Measurements from ENCODE around the gene ACADVL.
A peak's percentile ranks its signal among the peaks of the same experiment; 100 is the strongest.

The ACADVL gene

DNA sequence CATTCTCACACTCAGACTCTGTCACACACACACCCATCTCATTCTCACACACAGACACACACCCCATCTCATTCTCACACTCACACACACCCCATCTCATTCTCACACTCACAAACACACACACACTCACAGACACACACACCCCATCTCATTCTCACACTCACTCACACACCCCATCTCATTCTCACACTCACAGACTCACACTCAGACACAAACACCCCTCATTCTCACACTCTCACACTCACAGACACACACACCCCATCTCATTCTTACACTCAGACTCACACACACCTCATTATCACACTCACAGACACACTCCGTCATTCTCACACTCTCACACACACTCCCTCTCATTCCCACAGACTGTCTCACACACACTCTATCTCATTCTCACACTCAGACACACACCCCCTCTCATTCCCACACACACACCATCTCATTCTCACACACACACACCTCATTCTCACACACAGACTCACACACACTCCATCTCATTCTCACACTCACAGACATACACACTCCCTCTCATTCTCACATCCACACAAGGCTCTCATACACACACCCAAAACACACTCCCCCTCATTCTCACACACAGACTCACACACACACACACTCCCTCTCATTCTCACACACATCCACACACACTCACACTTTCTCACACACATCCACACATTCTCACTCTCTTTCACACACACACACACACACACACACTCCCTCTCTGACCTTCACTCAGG is 43.5 kb upstream of the ACADVL start:
- Histone ChIP-seq H3K9ac (ENCODE audit: low read length) (peak overlapping the region; percentile 19), H3K18ac (ENCODE audit: low read length) (no peak overlapping the region), H2BK15ac (replicated peaks; ENCODE audit: low read depth) (no peak overlapping the region), H3K4me3 (ENCODE audit: low read length) (no peak overlapping the region), H3K23ac (ENCODE audit: low read length) (no peak overlapping the region), H4K5ac (ENCODE audit: low read length) (no peak overlapping the region), H3K4me1 (ENCODE audit: control insufficient read depth, low read depth, low read length) (no peaks in the 10 kb centered on the region), H2AK5ac (ENCODE audit: low read length) (no peak overlapping the region), H2BK120ac (ENCODE audit: low read depth, low read length) (no peak overlapping the region), H3K79me2 (ENCODE audit: control insufficient read depth, insufficient read depth, low read length) (no peaks in the 10 kb centered on the region), H2BK5ac (ENCODE audit: low read length) (no peak overlapping the region), H3K79me1 (ENCODE audit: low read length) (no peaks in the 10 kb centered on the region), H3K27me3 (ENCODE audit: insufficient read depth, low read length, poor library complexity) (no peaks in the 10 kb centered on the region), H3K36me3 (ENCODE audit: control insufficient read depth, insufficient read depth, low read length) (no peaks in the 10 kb centered on the region), H4K8ac (ENCODE audit: low read depth, low read length) (no peak overlapping the region), H3K4me2 (ENCODE audit: low read length) (no peak overlapping the region), H3K27ac (ENCODE audit: low read depth, low read length) (no peak overlapping the region), H3K56ac (ENCODE audit: low read length) (peak overlapping the region; percentile 44), H3K4ac (ENCODE audit: low read depth, low read length) (no peak overlapping the region)
- WGBS (ENCODE audit: extremely low coverage, insufficient coverage, low lambda C conversion rate): 100% methylated on average over 1 of the region's 1 CpG
- DNase-seq: no peak

DNA sequence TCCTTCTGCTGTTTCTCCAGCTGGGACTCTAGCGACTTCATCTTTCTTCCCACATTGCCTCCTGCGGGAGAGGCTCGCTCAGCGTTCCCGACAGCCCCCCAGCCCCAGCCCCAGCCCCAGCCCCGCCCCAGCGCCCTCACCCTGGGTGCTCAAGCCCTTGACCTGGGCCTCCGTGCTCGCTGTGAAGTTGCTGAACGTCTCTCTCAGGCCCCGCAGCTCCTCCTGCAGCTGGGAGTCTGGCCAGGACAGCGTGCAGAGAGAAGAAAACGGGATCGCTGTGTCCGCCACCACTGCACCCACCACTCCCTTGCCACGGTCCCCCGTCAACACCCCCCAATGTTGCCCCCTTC is 42.9 kb upstream of the ACADVL start:
- Histone ChIP-seq H2BK5ac (ENCODE audit: low read length) (no peak overlapping the region), H3K9ac (ENCODE audit: low read length) (peak overlapping the region; percentile 58), H4K5ac (ENCODE audit: low read length) (no peak overlapping the region), H3K4me1 (ENCODE audit: control insufficient read depth, low read depth, low read length) (no peaks in the 10 kb centered on the region), H3K27me3 (ENCODE audit: insufficient read depth, low read length, poor library complexity) (no peaks in the 10 kb centered on the region), H3K27ac (ENCODE audit: low read depth, low read length) (no peak overlapping the region), H2AK5ac (ENCODE audit: low read length) (no peak overlapping the region), H3K79me1 (ENCODE audit: low read length) (no peaks in the 10 kb centered on the region), H3K4me2 (ENCODE audit: low read length) (peak overlapping the region; percentile 79), H3K36me3 (ENCODE audit: control insufficient read depth, insufficient read depth, low read length) (no peaks in the 10 kb centered on the region), H3K18ac (ENCODE audit: low read length) (no peak overlapping the region), H2BK15ac (replicated peaks; ENCODE audit: low read depth) (no peak overlapping the region), H3K23ac (ENCODE audit: low read length) (no peak overlapping the region), H3K56ac (ENCODE audit: low read length) (peak overlapping the region; percentile 73), H3K4me3 (ENCODE audit: low read length) (no peak overlapping the region), H4K8ac (ENCODE audit: low read depth, low read length) (no peak overlapping the region), H3K79me2 (ENCODE audit: control insufficient read depth, insufficient read depth, low read length) (no peaks in the 10 kb centered on the region), H3K4ac (ENCODE audit: low read depth, low read length) (no peak overlapping the region), H2BK120ac (ENCODE audit: low read depth, low read length) (no peak overlapping the region)
- no CpG with 5 or more reads among the region's 17 CpGs for WGBS (ENCODE audit: extremely low coverage, insufficient coverage, low lambda C conversion rate)
- peak; percentile 33 for DNase-seq

DNA sequence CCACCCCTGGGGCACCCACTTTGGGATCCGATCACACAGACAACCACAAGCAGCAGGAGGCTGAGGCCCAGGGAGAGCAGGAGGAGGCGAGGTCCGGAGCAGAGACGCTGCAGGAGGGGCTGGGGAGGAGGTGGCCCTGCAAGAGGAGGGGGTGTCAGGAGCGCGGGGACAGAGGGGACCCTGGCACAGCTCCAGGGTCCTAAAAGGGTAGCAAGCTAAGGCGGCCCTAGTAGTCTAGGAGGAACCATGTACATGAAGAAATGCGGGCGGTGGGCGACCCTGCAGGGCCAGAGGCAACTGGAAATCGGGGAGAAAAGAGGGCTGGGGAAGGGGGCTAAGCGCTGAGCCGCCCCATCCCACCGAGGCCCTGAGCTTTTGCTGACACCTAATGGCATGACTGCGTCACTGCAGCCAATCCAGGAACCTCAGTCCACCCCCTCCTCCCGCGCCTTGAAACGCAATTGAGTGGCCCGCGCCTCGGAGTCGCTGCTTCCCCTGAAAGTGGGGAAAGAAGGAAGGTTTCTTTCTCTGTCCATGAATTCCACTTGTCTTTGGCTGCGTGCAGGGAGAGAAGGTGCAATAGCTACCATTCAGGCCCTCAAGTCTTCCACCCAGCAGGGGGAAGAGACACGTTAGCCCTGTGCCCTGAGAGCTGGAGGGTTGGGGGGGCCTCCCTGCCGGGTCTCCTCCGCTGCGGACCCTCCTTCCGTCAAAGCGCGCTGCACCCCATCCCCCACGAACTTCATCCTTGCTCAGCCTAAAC is 42.4 kb upstream of the ACADVL start:
- Histone ChIP-seq H2AK5ac (ENCODE audit: low read length) (no peak overlapping the region), H2BK15ac (replicated peaks; ENCODE audit: low read depth) (no peak overlapping the region), H4K5ac (ENCODE audit: low read length) (no peak overlapping the region), H3K18ac (ENCODE audit: low read length) (no peak overlapping the region), H3K4me1 (ENCODE audit: control insufficient read depth, low read depth, low read length) (no peaks in the 10 kb centered on the region), H3K4me2 (ENCODE audit: low read length) (peak overlapping the region; percentile 79), H3K9ac (ENCODE audit: low read length) (peak overlapping the region; percentile 58), H2BK5ac (ENCODE audit: low read length) (no peak overlapping the region), H3K23ac (ENCODE audit: low read length) (no peak overlapping the region), H3K4me3 (ENCODE audit: low read length) (peak overlapping the region; percentile 8), H3K79me1 (ENCODE audit: low read length) (no peaks in the 10 kb centered on the region), H4K8ac (ENCODE audit: low read depth, low read length) (no peak overlapping the region), H3K79me2 (ENCODE audit: control insufficient read depth, insufficient read depth, low read length) (no peaks in the 10 kb centered on the region), H3K56ac (ENCODE audit: low read length) (peak overlapping the region; percentile 73), H3K4ac (ENCODE audit: low read depth, low read length) (no peak overlapping the region), H3K36me3 (ENCODE audit: control insufficient read depth, insufficient read depth, low read length) (no peaks in the 10 kb centered on the region), H3K27me3 (ENCODE audit: insufficient read depth, low read length, poor library complexity) (no peaks in the 10 kb centered on the region), H3K27ac (ENCODE audit: low read depth, low read length) (no peak overlapping the region), H2BK120ac (ENCODE audit: low read depth, low read length) (no peak overlapping the region)
- WGBS (ENCODE audit: extremely low coverage, insufficient coverage, low lambda C conversion rate): no CpG with 5 or more reads among the region's 31 CpGs
- DNase-seq: peak; percentile 85

DNA sequence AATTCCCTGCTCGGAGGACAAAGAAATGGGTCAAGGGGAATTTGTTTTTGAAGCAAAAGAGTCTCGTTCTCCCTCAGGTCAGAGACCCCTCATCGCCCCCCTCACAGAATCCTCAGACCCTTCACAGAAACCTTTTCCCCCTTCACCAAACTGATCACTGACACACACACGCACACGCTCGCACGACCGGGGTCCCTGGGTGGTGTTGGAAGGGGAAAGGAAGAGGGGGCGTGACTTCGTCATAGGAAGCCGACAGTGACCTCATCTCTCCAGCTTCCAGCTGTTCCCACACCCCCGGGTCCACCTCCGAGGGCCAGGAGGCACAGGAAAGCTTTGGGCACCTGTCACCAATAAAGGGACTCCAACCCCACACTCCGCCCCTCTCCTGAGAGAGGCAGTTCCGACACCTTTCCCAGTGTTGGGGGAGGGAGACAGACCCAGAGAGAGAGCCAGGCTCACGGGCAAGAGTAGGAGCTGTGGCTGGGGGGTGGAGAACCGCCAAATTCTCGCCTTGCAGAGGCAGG is 41.7 kb upstream of the ACADVL start:
- H4K8ac ChIP-seq (ENCODE audit: low read depth, low read length): no peak overlapping the region
- H2BK15ac ChIP-seq (replicated peaks; ENCODE audit: low read depth): no peak overlapping the region
- DNase-seq: peak; percentile 72
- no CpG with 5 or more reads among the region's 18 CpGs for WGBS (ENCODE audit: extremely low coverage, insufficient coverage, low lambda C conversion rate)
- H3K18ac ChIP-seq (ENCODE audit: low read length): no peak overlapping the region
- peak overlapping the region; percentile 73 for H3K56ac ChIP-seq (ENCODE audit: low read length)
- H3K4me2 ChIP-seq (ENCODE audit: low read length): peak overlapping the region; percentile 72
- no peaks in the 10 kb centered on the region for H3K79me1 ChIP-seq (ENCODE audit: low read length)
- H2BK5ac ChIP-seq (ENCODE audit: low read length): no peak overlapping the region
- H3K36me3 ChIP-seq (ENCODE audit: control insufficient read depth, insufficient read depth, low read length): no peaks in the 10 kb centered on the region
- no peak overlapping the region for H2AK5ac ChIP-seq (ENCODE audit: low read length)
- no peak overlapping the region for H2BK120ac ChIP-seq (ENCODE audit: low read depth, low read length)
- peak overlapping the region; percentile 8 for H3K4me3 ChIP-seq (ENCODE audit: low read length)
- H4K5ac ChIP-seq (ENCODE audit: low read length): no peak overlapping the region
- peak overlapping the region; percentile 58 for H3K9ac ChIP-seq (ENCODE audit: low read length)
- no peak overlapping the region for H3K23ac ChIP-seq (ENCODE audit: low read length)
- no peaks in the 10 kb centered on the region for H3K27me3 ChIP-seq (ENCODE audit: insufficient read depth, low read length, poor library complexity)
- no peak overlapping the region for H3K27ac ChIP-seq (ENCODE audit: low read depth, low read length)
- no peak overlapping the region for H3K4ac ChIP-seq (ENCODE audit: low read depth, low read length)
- H3K79me2 ChIP-seq (ENCODE audit: control insufficient read depth, insufficient read depth, low read length): no peaks in the 10 kb centered on the region
- H3K4me1 ChIP-seq (ENCODE audit: control insufficient read depth, low read depth, low read length): no peaks in the 10 kb centered on the region

- Histone ChIP-seq H4K8ac (ENCODE audit: low read depth, low read length) (no peak overlapping the region), H3K4me1 (ENCODE audit: control insufficient read depth, low read depth, low read length) (no peaks in the 10 kb centered on the region), H2BK15ac (replicated peaks; ENCODE audit: low read depth) (no peak overlapping the region), H3K79me2 (ENCODE audit: control insufficient read depth, insufficient read depth, low read length) (no peaks in the 10 kb centered on the region), H3K56ac (ENCODE audit: low read length) (no peak overlapping the region), H2AK5ac (ENCODE audit: low read length) (no peak overlapping the region), H3K27ac (ENCODE audit: low read depth, low read length) (no peak overlapping the region), H3K79me1 (ENCODE audit: low read length) (no peaks in the 10 kb centered on the region), H3K27me3 (ENCODE audit: insufficient read depth, low read length, poor library complexity) (no peaks in the 10 kb centered on the region), H3K4ac (ENCODE audit: low read depth, low read length) (no peak overlapping the region), H3K4me2 (ENCODE audit: low read length) (no peak overlapping the region), H3K18ac (ENCODE audit: low read length) (no peak overlapping the region), H3K23ac (ENCODE audit: low read length) (no peak overlapping the region), H3K36me3 (ENCODE audit: control insufficient read depth, insufficient read depth, low read length) (no peaks in the 10 kb centered on the region), H4K5ac (ENCODE audit: low read length) (no peak overlapping the region), H3K4me3 (ENCODE audit: low read length) (no peak overlapping the region), H2BK120ac (ENCODE audit: low read depth, low read length) (no peak overlapping the region), H3K9ac (ENCODE audit: low read length) (no peak overlapping the region), H2BK5ac (ENCODE audit: low read length) (no peak overlapping the region)
- WGBS (ENCODE audit: extremely low coverage, insufficient coverage, low lambda C conversion rate): no CpG with 5 or more reads among the region's 11 CpGs
- no peak for DNase-seq
Measured at GRCh38 chr17:7178973-7179316, 40.8 kb upstream of the ACADVL start.
